A673 (cell line): ENCODE measurements around the gene CAMK4.

Experiments used
- CTCF ChIP-seq: fragments of 300-800, 200-600 bp; sonication (generic); conservative IDR thresholded peaks from 2 replicates; pipeline ENCODE4 v1.5.1; 2017; ENCODE audit warnings: low read depth, mild to moderate bottlenecking, antibody characterized with exemption, low read length, moderate library complexity, mixed read lengths
- EZH2 ChIP-seq: fragments of 200-600 bp; sonication (generic); IDR thresholded peaks from 2 replicates; pipeline ENCODE4 v1.6.1; 2017; ENCODE audit warnings: borderline replicate concordance, low read depth, mild to moderate bottlenecking, mixed read lengths, antibody characterized with exemption, low read length; ENCODE audit not compliant: poor library complexity, severe bottlenecking

DNA sequence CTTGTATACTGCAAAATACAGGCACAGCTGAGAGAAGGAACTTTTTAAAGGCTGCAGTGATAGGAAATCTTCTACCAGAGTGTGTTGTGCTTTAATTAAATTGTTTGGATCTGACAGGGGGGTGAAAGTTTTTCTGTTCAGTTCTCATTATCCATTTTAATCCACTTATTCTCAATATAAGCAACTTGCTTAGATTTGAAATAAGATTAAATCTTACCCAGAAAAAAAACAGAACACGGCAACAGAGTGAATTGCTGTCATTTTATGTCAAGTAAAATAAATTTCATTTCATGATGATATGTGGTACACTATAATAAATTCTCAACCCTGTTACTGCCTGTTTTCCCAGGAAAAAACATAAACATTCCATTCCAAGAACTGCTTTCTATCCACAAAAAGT, 37.1 kb upstream of the CAMK4 start:
- TF ChIP-seq CTCF (no peak), EZH2 (no peak)
